GM12878 (cell line): ENCODE measurements around the gene CAMK4. TPM values are rescaled to one million over a fixed set of nuclear protein-coding genes. Genes with fewer than 3 reads are reported as not detected.

Source experiments
- ATF7 ChIP-seq: fragments of 450-650 bp; IDR thresholded peaks from 2 replicates; pipeline ENCODE4 v1.6.1; 2016; ENCODE audit warnings: low read depth, mild to moderate bottlenecking
- BCL3 ChIP-seq: IDR thresholded peaks from 2 replicates; pipeline ENCODE4 v1.6.1; 2011; ENCODE audit warnings: borderline replicate concordance, low read depth, mild to moderate bottlenecking, moderate library complexity, low read length; ENCODE audit not compliant: insufficient read depth, poor library complexity, severe bottlenecking
- CBFB ChIP-seq: IDR thresholded peaks from 2 replicates; pipeline ENCODE4 v1.6.1; 2016; ENCODE audit warnings: antibody characterized with exemption, low read depth
- CHD2 ChIP-seq: IDR thresholded peaks from 2 replicates; pipeline ENCODE4 v1.6.1; 2011; ENCODE audit warnings: low read depth, low read length, improper control_type of control experiment, borderline replicate concordance
- CREM ChIP-seq: IDR thresholded peaks from 2 replicates; pipeline ENCODE4 v1.6.1; 2014; ENCODE audit warnings: antibody characterized with exemption, low read depth
- ELK1 ChIP-seq: IDR thresholded peaks from 2 replicates; pipeline ENCODE4 v1.6.1; 2012; ENCODE audit warnings: low read depth, low read length, improper control_type of control experiment
- EP300 ChIP-seq, 2 experiments: fragments of 150-350 bp in 1 of 2; IDR thresholded peaks; 2 replicates each; pipeline ENCODE4 v1.6.1; 2011 to 2012; ENCODE audit warnings: low read depth in 2 of 2, low read length in 2 of 2, borderline replicate concordance in 1 of 2, improper control_type of control experiment in 1 of 2, inconsistent platforms in 1 of 2; ENCODE audit not compliant: control insufficient read depth in 1 of 2
- ETV6 ChIP-seq, 2 experiments: fragments of 450-650 bp in 1 of 2; IDR thresholded peaks in 1 of 2; conservative IDR thresholded peaks in 1 of 2; 2 replicates each; pipeline ENCODE4 v1.6.1; 2014; ENCODE audit warnings: antibody characterized with exemption in 1 of 2, borderline replicate concordance in 1 of 2, low read depth in 1 of 2, mild to moderate bottlenecking in 1 of 2, moderate library complexity in 1 of 2
- FOS ChIP-seq: IDR thresholded peaks from 3 replicates; pipeline ENCODE4 v1.6.1; 2011; ENCODE audit warnings: borderline replicate concordance; ENCODE audit not compliant: insufficient read length; ENCODE audit errors: extremely low read depth
- HDAC6 ChIP-seq: fragments of 200-600 bp; sonication (generic); IDR thresholded peaks from one replicate; pipeline ENCODE4 v1.8.0; 2017; ENCODE audit warnings: antibody characterized with exemption; ENCODE audit not compliant: unreplicated experiment
- IKZF2 ChIP-seq, 2 experiments: fragments of 450-650 bp; IDR thresholded peaks; 2 replicates each; pipeline ENCODE4 v1.6.1; 2017; ENCODE audit warnings: mild to moderate bottlenecking in 2 of 2, moderate library complexity in 2 of 2
- IRF4 ChIP-seq: IDR thresholded peaks from 2 replicates; pipeline ENCODE4 v1.6.1; 2011; ENCODE audit warnings: low read depth, low read length
- JUND ChIP-seq: IDR thresholded peaks from 2 replicates; pipeline ENCODE4 v1.6.1; 2012; ENCODE audit warnings: low read depth, mild to moderate bottlenecking, low read length, improper control_type of control experiment, moderate library complexity
- NR2F1 ChIP-seq: fragments of 450-650 bp; conservative IDR thresholded peaks from 2 replicates; pipeline ENCODE4 v1.6.1; 2017; ENCODE audit warnings: mild to moderate bottlenecking
- PBX3 ChIP-seq: IDR thresholded peaks from 2 replicates; pipeline ENCODE4 v1.6.1; 2011; ENCODE audit warnings: mild to moderate bottlenecking, low read depth, low read length, moderate library complexity; ENCODE audit not compliant: insufficient replicate concordance
- RAD51 ChIP-seq: fragments of 450-650 bp; IDR thresholded peaks from 2 replicates; pipeline ENCODE4 v1.6.1; 2016; ENCODE audit warnings: moderate library complexity, mild to moderate bottlenecking, inconsistent platforms
- RB1 ChIP-seq: fragments of 450-650 bp; formaldehyde crosslinking; IDR thresholded peaks from 2 replicates; pipeline ENCODE4 v1.6.1; 2017; ENCODE audit warnings: mild to moderate bottlenecking, borderline replicate concordance
- RELB ChIP-seq: fragments of 450-650 bp; IDR thresholded peaks from 2 replicates; pipeline ENCODE4 v1.6.1; 2017; ENCODE audit warnings: low read depth, mild to moderate bottlenecking, moderate library complexity
- TBL1XR1 ChIP-seq: IDR thresholded peaks from 2 replicates; pipeline ENCODE4 v1.6.1; 2012; ENCODE audit warnings: low read depth, low read length, improper control_type of control experiment
- TCF12 ChIP-seq: IDR thresholded peaks from 2 replicates; pipeline ENCODE4 v1.6.1; 2011; ENCODE audit warnings: low read depth, mild to moderate bottlenecking, low read length
- ZBTB11 ChIP-seq: fragments of 450-650 bp; formaldehyde crosslinking; IDR thresholded peaks from 2 replicates; pipeline ENCODE4 v1.5.0; 2022; ENCODE audit warnings: mild to moderate bottlenecking, missing genetic modification characterization
- ZNF217 ChIP-seq: fragments of 450-650 bp; IDR thresholded peaks from 2 replicates; pipeline ENCODE4 v1.6.1; 2017; ENCODE audit warnings: antibody characterized with exemption, mild to moderate bottlenecking
- polyA plus RNA-seq, 11 experiments: library from polyadenylated mRNA; depleted of rRNA in 4 of 11; unstranded in 6 of 11; stranded (reverse) in 5 of 11; fragments of >200 nt; fragmentation: Nextera tagmentation in 4 of 11; fragmentation: Illumina TruSeq in 1 of 11; extraction: Ambion mirVana in 4 of 11; extraction: Trizol in 1 of 11; gene quantifications; 1 replicate in 1 of 11; 2 replicates in 10 of 11; pipeline versions ENCODE4 v1.2.1 to v1.2.3, GENCODE V29; 2011 to 2016; ENCODE audit warnings: inconsistent platforms in 2 of 11, missing spikeins in 2 of 11, low read depth in 1 of 11
- total RNA-seq, 4 experiments: library from RNA; depleted of rRNA in 3 of 4; stranded (reverse); fragments of >200 nt in 3 of 4; fragmentation: Illumina TruSeq in 1 of 4; extraction: Trizol in 1 of 4; gene quantifications; 2 replicates each; pipeline versions ENCODE4 v1.2.1 to v1.2.3, GENCODE V29; 2013 to 2021

Gene CAMK4
- total and polyA plus RNA-seq, 10 of the 15 experiments (the other 5 are each of a cell fraction or from before 2014, with no cell fraction given), result 13.3 to 51.9 (median 35.3) TPM

- TF ChIP-seq TBL1XR1, result peak; percentile 92
- TF ChIP-seq TCF12, result peak; percentile 90
- peak; percentile 94 for TF ChIP-seq EP300 (IDR thresholded peaks at IDR 0.05; ENCODE audit: borderline replicate concordance in 1 of 2, control insufficient read depth in 1 of 2, low read depth in 2 of 2, low read length in 2 of 2)
- peak; percentile 98 for TF ChIP-seq RELB
- TF ChIP-seq PBX3, result peak; percentile 63
- TF ChIP-seq RAD51, result peak; percentile 59
- peak; percentile 97 for TF ChIP-seq IRF4
- peak; percentile 52; the same call in 1 of the 2 replicates for TF ChIP-seq JUND
- TF ChIP-seq ETV6 (conservative IDR thresholded peaks at IDR 0.05 in 1 of 2, IDR thresholded peaks at IDR 0.05 in 1 of 2; ENCODE audit: borderline replicate concordance in 1 of 2, low read depth in 1 of 2), result peak in 1 of 2 experiments; percentile 76; a peak in 2 of 4 replicates
- TF ChIP-seq IKZF2 (IDR thresholded peaks at IDR 0.05), result peak; percentile 97 to 98
- TF ChIP-seq ELK1, result no peak
- TF ChIP-seq NR2F1, result peak; percentile 52; the same call in 1 of the 2 replicates
- peak; percentile 97 for TF ChIP-seq CBFB
- TF ChIP-seq FOS, result no peak
- no peak for TF ChIP-seq ZBTB11 (CRISPR knock-in tag)
- TF ChIP-seq BCL3, result peak; percentile 97
- peak; percentile 92 for TF ChIP-seq ATF7
- TF ChIP-seq CHD2, result peak; percentile 74; the same call in 1 of the 2 replicates
- TF ChIP-seq ZNF217, result no peak
- peak; percentile 96 for TF ChIP-seq CREM
- no peak for TF ChIP-seq RB1
- no peak for TF ChIP-seq HDAC6
Observed at GRCh38 chr5:111254613-111255012, 30.4 kb downstream of the CAMK4 start (continued).
